ENCODE results near the gene TNIP1. TPM values are rescaled to one million over a fixed set of nuclear protein-coding genes. Genes with fewer than 3 reads are reported as not detected.

TNIP1 gene
- total RNA-seq, 1 experiment from 2014 or later = 106 TPM

DNA sequence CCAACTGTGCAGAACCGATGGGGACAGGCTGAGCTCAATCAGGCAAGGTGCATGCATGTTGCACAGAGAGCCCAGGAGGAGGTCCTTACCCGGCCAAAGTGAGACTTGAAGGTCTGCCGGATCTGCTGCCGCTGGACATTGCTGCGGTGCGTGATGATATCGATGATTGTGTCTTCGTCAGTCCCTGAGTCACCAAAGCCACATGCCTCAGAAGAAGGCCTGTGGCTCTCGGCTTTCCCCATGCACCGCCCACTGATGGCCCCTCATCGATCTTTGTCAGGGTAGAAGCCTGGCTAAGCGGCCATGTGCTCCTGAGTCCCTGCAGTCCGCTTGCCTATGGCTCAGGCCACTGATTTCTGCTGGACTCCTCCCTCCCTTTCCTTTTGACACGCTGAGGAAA lies 42.0 kb upstream of the TNIP1 start:
- DNase-seq = no peak

DNA sequence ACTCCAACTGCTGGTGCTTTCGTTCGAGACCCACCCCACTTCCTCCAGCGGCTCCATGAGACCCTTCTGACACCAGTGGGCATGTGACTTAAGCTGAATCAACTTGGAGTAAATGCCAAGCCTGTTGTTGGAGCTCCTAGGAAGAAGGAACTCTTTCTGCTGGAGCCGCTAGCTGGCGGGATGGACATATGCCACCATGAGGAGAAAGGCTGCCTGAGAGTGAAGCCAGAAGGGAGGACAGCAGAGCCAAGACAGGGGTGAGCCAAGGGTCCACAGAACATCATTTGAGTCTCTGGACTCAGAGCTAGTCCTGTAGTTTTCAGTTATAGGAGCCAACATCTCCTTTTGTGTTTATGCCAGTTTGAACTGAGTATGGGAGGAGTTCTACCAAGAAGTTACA lies 40.8 kb upstream of the TNIP1 start:
- H3K27ac ChIP-seq (ENCODE audit: low read length) = peak overlapping the region; percentile 94
- no peak overlapping the region for H3K4me3 ChIP-seq (ENCODE audit: low read length)
- H4K20me1 ChIP-seq (ENCODE audit: insufficient read depth, low read depth, low read length) = no peaks in the 10 kb centered on the region
- no peak overlapping the region for H2AFZ ChIP-seq (ENCODE audit: low read length)
- peaks cover 50% of the 10 kb centered on the region for H3K36me3 ChIP-seq (ENCODE audit: insufficient read depth, low read length)
- H3K4me2 ChIP-seq (ENCODE audit: low read depth, low read length, poor library complexity, severe bottlenecking) = no peak overlapping the region
- DNase-seq = no peak
- H3K27me3 ChIP-seq (ENCODE audit: low read length) = no peaks in the 10 kb centered on the region
- peaks cover 42% of the 10 kb centered on the region for H3K4me1 ChIP-seq (ENCODE audit: low read length)
- H3K79me2 ChIP-seq (ENCODE audit: low read length) = 0 out of 2 replicates have a peak, but pooled peaks cover 3% of the 10 kb centered on the region
- H3K9me2 ChIP-seq (replicated peaks; ENCODE audit: insufficient read depth, low read length) = no peaks in the 10 kb centered on the region
- H3K9ac ChIP-seq (ENCODE audit: low read length) = no peak overlapping the region
- H3K9me3 ChIP-seq (ENCODE audit: low read length) = no peaks in the 10 kb centered on the region

More for the DNA sequence above, 42.0 kb upstream of the TNIP1 start:
- no peaks in the 10 kb centered on the region for H3K9me2 ChIP-seq (replicated peaks; ENCODE audit: insufficient read depth, low read length)
- H3K36me3 ChIP-seq (ENCODE audit: insufficient read depth, low read length) = peaks cover 55% of the 10 kb centered on the region
- 0 out of 2 replicates have a peak, but pooled peaks cover 3% of the 10 kb centered on the region for H3K79me2 ChIP-seq (ENCODE audit: low read length)
- no peaks in the 10 kb centered on the region for H3K27me3 ChIP-seq (ENCODE audit: low read length)
- no peak overlapping the region for H3K4me2 ChIP-seq (ENCODE audit: low read depth, low read length, poor library complexity, severe bottlenecking)
- H4K20me1 ChIP-seq (ENCODE audit: insufficient read depth, low read depth, low read length) = no peaks in the 10 kb centered on the region
- no peaks in the 10 kb centered on the region for H3K9me3 ChIP-seq (ENCODE audit: low read length)
- peak overlapping the region; percentile 71 for H3K9ac ChIP-seq (ENCODE audit: low read length)
- peaks cover 54% of the 10 kb centered on the region for H3K4me1 ChIP-seq (ENCODE audit: low read length)
- no peak overlapping the region for H3K4me3 ChIP-seq (ENCODE audit: low read length)
- peak overlapping the region; percentile 94 for H3K27ac ChIP-seq (ENCODE audit: low read length)
- no peak overlapping the region for H2AFZ ChIP-seq (ENCODE audit: low read length)

DNA sequence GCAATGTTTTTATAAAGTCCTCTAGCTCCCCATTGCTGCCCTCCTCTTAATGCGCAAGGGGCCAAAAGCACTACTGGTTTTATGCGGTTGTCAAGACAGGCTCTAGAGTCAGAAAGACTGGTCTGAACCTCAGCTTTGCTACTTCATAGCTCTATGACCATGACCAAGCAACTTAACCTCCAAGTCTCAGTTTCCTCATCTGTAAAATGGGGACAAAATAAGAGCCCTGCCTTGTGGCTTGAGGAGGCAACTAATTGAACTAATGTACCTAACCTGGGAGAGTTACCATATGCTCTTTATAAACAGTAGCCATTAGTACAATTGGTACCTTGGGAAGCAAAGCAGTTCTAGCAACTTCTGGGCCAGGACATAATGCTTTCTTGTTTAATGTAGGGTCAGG lies 40.3 kb upstream of the TNIP1 start:
- H3K27ac ChIP-seq (ENCODE audit: low read length) = no peak overlapping the region
- H3K4me2 ChIP-seq (ENCODE audit: low read depth, low read length, poor library complexity, severe bottlenecking) = no peak overlapping the region

DNA sequence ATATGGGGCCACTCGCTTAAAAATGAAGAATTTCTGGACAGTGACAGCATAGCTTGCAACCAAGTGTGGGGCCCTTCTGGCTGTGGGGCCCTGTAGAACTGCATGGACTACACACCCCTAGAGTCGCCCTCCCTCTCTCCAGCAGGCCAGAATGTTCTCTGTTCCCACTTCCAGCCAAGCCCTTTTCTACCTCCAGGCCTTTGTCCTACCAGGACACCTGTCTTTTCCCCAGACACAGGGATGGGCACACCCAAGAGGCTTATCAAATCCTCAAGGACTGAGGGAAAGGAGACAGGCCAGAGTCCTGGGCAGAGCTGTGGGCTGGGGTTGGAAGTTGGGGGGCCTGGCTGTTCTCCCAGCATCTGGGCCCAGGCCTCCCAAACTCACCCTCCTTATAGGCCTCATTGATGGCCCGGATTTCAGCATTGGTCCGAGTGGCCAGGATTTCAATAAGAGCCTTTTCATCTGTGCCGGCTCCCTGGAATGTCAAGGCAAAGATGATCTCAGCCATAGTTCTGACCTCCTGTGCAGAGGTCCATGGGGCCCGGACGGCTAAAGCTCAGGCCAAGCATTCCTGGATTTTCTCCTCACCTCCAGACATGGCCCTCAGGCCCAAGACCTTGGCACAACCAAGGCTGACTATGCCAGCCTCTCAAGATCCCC lies 38.2 kb upstream of the TNIP1 start:
- Histone ChIP-seq H3K9me3 (ENCODE audit: low read length) (no peaks in the 10 kb centered on the region), H4K20me1 (ENCODE audit: insufficient read depth, low read depth, low read length) (no peaks in the 10 kb centered on the region), H2AFZ (ENCODE audit: low read length) (no peak overlapping the region), H3K9ac (ENCODE audit: low read length) (no peak overlapping the region), H3K27ac (ENCODE audit: low read length) (no peak overlapping the region), H3K4me3 (ENCODE audit: low read length) (no peak overlapping the region), H3K9me2 (replicated peaks; ENCODE audit: insufficient read depth, low read length) (no peaks in the 10 kb centered on the region), H3K4me2 (ENCODE audit: low read depth, low read length, poor library complexity, severe bottlenecking) (no peak overlapping the region), H3K79me2 (ENCODE audit: low read length) (0 out of 2 replicates have a peak, but pooled peaks cover 3% of the 10 kb centered on the region), H3K27me3 (ENCODE audit: low read length) (no peaks in the 10 kb centered on the region), H3K4me1 (ENCODE audit: low read length) (peaks cover 24% of the 10 kb centered on the region), H3K36me3 (ENCODE audit: insufficient read depth, low read length) (peaks cover 62% of the 10 kb centered on the region)
- DNase-seq = no peak

More for the DNA sequence above, 40.3 kb upstream of the TNIP1 start:
- Histone ChIP-seq H3K9me2 (replicated peaks; ENCODE audit: insufficient read depth, low read length) (no peaks in the 10 kb centered on the region), H3K9me3 (ENCODE audit: low read length) (no peaks in the 10 kb centered on the region), H3K36me3 (ENCODE audit: insufficient read depth, low read length) (peaks cover 52% of the 10 kb centered on the region), H3K4me3 (ENCODE audit: low read length) (no peak overlapping the region), H4K20me1 (ENCODE audit: insufficient read depth, low read depth, low read length) (no peaks in the 10 kb centered on the region), H3K4me1 (ENCODE audit: low read length) (peaks cover 36% of the 10 kb centered on the region), H2AFZ (ENCODE audit: low read length) (no peak overlapping the region), H3K9ac (ENCODE audit: low read length) (no peak overlapping the region), H3K27me3 (ENCODE audit: low read length) (no peaks in the 10 kb centered on the region), H3K79me2 (ENCODE audit: low read length) (0 out of 2 replicates have a peak, but pooled peaks cover 3% of the 10 kb centered on the region)
- no peak for DNase-seq

DNA sequence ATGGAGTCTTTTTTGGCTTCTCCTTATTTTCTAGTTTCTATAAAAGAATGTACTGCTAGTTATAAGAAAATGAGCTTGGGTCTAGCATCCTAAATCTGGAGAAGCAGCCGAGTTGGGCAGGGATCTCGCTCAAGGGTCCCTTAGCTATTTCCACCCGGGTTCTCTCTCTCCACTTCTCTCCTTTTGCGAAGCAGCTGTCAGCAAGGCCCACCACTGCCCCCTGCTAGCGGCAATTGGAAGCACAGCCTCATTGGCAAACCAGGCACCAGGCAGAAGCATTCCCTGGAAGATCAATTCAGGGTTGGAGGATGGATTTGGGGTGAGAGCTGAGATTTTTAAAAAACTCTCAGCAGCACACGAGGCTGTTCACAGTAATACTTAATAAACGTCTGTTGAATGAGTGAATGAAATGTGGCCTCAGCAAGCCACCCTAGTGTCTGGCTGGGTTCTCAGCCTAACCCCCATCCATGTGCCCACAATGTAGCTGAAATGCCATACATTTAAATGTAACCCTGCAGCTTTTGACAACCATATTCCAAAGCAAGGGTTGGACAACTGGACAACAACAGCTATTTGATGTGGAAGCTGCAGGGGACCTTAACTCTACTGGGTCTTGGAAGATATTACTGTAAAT lies 34.6 kb upstream of the TNIP1 start:
- no peak overlapping the region for H2AFZ ChIP-seq (ENCODE audit: low read length)
- no peaks in the 10 kb centered on the region for H3K9me2 ChIP-seq (replicated peaks; ENCODE audit: insufficient read depth, low read length)
- H3K27me3 ChIP-seq (ENCODE audit: low read length) = no peaks in the 10 kb centered on the region
- H4K20me1 ChIP-seq (ENCODE audit: insufficient read depth, low read depth, low read length) = no peaks in the 10 kb centered on the region
- H3K4me2 ChIP-seq (ENCODE audit: low read depth, low read length, poor library complexity, severe bottlenecking) = no peak overlapping the region
- peaks cover 41% of the 10 kb centered on the region for H3K4me1 ChIP-seq (ENCODE audit: low read length)
- H3K36me3 ChIP-seq (ENCODE audit: insufficient read depth, low read length) = peaks cover 45% of the 10 kb centered on the region
- peak overlapping the region; percentile 53 for H3K27ac ChIP-seq (ENCODE audit: low read length)
- peak; percentile 85 for DNase-seq
- H3K9ac ChIP-seq (ENCODE audit: low read length) = no peak overlapping the region
- H3K9me3 ChIP-seq (ENCODE audit: low read length) = no peaks in the 10 kb centered on the region
- no peak overlapping the region for H3K4me3 ChIP-seq (ENCODE audit: low read length)
- H3K79me2 ChIP-seq (ENCODE audit: low read length) = no peaks in the 10 kb centered on the region

DNA sequence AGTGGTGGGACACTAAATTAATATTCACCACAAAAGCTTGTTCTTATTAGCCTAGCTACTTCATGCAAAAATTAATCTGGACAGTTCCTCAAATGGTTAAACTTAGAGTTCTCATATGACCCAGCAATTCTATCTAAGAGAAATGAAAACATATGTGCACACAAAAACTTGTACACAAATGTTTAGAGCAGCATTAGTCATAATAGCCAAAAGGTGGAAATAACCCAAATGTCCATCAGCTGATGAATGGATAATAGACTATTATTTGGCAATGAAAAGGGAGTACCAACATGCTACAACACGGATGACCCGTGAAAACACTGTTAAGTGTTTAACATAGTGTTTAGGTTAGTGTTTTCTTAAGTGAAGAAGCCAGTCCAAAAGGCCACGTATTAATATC lies 32.8 kb upstream of the TNIP1 start:
- Histone ChIP-seq H3K36me3 (ENCODE audit: insufficient read depth, low read length) (peaks cover 48% of the 10 kb centered on the region), H3K27ac (ENCODE audit: low read length) (peak overlapping the region; percentile 2; the same call in 1 of the 2 replicates), H3K4me2 (ENCODE audit: low read depth, low read length, poor library complexity, severe bottlenecking) (no peak overlapping the region), H3K9me3 (ENCODE audit: low read length) (no peaks in the 10 kb centered on the region), H3K4me3 (ENCODE audit: low read length) (no peak overlapping the region), H3K4me1 (ENCODE audit: low read length) (peaks cover 47% of the 10 kb centered on the region), H4K20me1 (ENCODE audit: insufficient read depth, low read depth, low read length) (no peaks in the 10 kb centered on the region), H2AFZ (ENCODE audit: low read length) (no peak overlapping the region), H3K9me2 (replicated peaks; ENCODE audit: insufficient read depth, low read length) (no peaks in the 10 kb centered on the region), H3K79me2 (ENCODE audit: low read length) (no peaks in the 10 kb centered on the region), H3K9ac (ENCODE audit: low read length) (no peak overlapping the region), H3K27me3 (ENCODE audit: low read length) (no peaks in the 10 kb centered on the region)
- no peak for DNase-seq

DNA sequence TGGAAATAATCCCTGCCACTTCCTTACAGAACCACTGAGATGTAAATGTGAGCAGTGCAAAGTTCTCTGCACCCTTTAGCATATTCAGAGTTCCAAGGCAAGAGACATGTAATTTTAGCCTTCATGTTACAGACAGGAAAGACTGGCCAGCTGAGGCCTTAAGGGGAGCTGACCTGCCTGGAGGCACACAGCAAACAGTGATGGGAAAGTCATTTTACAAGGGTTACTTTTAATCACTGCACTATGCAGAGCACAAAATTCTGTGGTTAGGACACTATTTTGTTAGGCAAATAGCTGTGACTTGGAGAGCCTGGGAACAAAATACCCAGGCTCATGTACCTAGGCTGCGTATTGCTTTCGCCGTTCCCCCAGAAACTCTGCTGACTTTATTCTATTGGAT lies 30.2 kb upstream of the TNIP1 start:
- no peaks in the 10 kb centered on the region for H3K27me3 ChIP-seq (ENCODE audit: low read length)
- H3K4me1 ChIP-seq (ENCODE audit: low read length) = peaks cover 47% of the 10 kb centered on the region
- H2AFZ ChIP-seq (ENCODE audit: low read length) = no peak overlapping the region
- H3K9ac ChIP-seq (ENCODE audit: low read length) = peak overlapping the region; percentile 38; the same call in 1 of the 2 replicates
- H4K20me1 ChIP-seq (ENCODE audit: insufficient read depth, low read depth, low read length) = no peaks in the 10 kb centered on the region
- H3K9me2 ChIP-seq (replicated peaks; ENCODE audit: insufficient read depth, low read length) = no peaks in the 10 kb centered on the region
- H3K4me2 ChIP-seq (ENCODE audit: low read depth, low read length, poor library complexity, severe bottlenecking) = peak overlapping the region; percentile 58
- peak; percentile 70 for DNase-seq
- peaks cover 67% of the 10 kb centered on the region for H3K36me3 ChIP-seq (ENCODE audit: insufficient read depth, low read length)
- H3K79me2 ChIP-seq (ENCODE audit: low read length) = no peaks in the 10 kb centered on the region
- H3K27ac ChIP-seq (ENCODE audit: low read length) = peak overlapping the region; percentile 84
- H3K4me3 ChIP-seq (ENCODE audit: low read length) = peak overlapping the region; percentile 44; the same call in 1 of the 2 replicates
- no peaks in the 10 kb centered on the region for H3K9me3 ChIP-seq (ENCODE audit: low read length)

DNA sequence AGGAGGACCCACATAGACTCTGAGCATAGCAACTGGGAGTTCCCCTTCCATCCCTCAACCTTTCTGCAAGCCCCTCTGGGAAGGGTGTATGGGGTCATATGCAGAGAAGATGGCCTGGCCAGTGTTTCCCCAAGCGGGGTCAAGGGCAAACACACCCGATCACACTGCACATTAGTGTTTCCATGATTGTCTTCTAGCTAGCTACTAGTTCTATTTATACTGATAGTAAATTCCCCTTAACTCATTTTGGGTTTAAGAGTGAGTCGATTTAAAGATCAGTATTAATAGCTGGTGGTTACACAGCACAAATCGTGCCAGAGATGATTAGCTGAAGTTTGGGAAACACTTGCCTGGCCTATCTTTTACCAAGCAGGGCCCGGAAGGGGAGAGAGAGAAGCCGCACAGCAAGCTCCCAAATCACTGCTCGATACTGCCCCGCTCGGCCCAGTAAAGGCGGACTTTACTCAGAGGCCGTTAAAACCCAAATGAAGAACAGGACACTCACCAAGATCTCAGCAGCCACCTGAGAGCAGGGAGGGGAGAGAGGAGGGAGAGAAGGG lies 29.4 kb upstream of the TNIP1 start:
- H3K79me2 ChIP-seq (ENCODE audit: low read length) = no peaks in the 10 kb centered on the region
- H3K4me3 ChIP-seq (ENCODE audit: low read length) = peak overlapping the region; percentile 44; the same call in 1 of the 2 replicates
- peak overlapping the region; percentile 84 for H3K27ac ChIP-seq (ENCODE audit: low read length)
- H3K4me2 ChIP-seq (ENCODE audit: low read depth, low read length, poor library complexity, severe bottlenecking) = peak overlapping the region; percentile 58
- H3K4me1 ChIP-seq (ENCODE audit: low read length) = peaks cover 44% of the 10 kb centered on the region
- no peaks in the 10 kb centered on the region for H3K9me3 ChIP-seq (ENCODE audit: low read length)
- peak overlapping the region; percentile 38; the same call in 1 of the 2 replicates for H3K9ac ChIP-seq (ENCODE audit: low read length)
- H4K20me1 ChIP-seq (ENCODE audit: insufficient read depth, low read depth, low read length) = no peaks in the 10 kb centered on the region
- H2AFZ ChIP-seq (ENCODE audit: low read length) = no peak overlapping the region
- peaks cover 71% of the 10 kb centered on the region for H3K36me3 ChIP-seq (ENCODE audit: insufficient read depth, low read length)
- no peaks in the 10 kb centered on the region for H3K9me2 ChIP-seq (replicated peaks; ENCODE audit: insufficient read depth, low read length)
- H3K27me3 ChIP-seq (ENCODE audit: low read length) = no peaks in the 10 kb centered on the region
- DNase-seq = no peak

All from Karpas-422 (cell line).